ENCODE data around the gene TUBG1.

DNA sequence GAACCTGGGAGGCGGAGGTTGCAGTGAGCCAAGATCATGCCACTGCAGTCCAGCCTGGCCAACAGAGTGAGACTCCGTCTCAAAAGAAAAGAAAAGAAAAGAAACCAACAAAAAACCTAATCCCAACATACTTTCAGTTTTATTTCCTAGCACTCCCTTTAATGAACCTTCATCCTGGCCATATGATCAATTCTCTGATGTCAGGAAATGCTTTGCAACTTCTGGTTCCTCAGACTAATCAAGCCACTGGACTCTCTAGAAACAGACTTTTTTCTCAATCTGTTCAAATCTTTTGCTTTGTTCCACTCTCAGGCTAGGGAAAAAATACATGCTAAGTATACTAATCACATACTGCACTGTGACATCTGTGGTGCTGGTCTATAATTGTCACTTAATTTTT lies 18.6 kb upstream of the TUBG1 start:
- TF ChIP-seq, protein P1, sequence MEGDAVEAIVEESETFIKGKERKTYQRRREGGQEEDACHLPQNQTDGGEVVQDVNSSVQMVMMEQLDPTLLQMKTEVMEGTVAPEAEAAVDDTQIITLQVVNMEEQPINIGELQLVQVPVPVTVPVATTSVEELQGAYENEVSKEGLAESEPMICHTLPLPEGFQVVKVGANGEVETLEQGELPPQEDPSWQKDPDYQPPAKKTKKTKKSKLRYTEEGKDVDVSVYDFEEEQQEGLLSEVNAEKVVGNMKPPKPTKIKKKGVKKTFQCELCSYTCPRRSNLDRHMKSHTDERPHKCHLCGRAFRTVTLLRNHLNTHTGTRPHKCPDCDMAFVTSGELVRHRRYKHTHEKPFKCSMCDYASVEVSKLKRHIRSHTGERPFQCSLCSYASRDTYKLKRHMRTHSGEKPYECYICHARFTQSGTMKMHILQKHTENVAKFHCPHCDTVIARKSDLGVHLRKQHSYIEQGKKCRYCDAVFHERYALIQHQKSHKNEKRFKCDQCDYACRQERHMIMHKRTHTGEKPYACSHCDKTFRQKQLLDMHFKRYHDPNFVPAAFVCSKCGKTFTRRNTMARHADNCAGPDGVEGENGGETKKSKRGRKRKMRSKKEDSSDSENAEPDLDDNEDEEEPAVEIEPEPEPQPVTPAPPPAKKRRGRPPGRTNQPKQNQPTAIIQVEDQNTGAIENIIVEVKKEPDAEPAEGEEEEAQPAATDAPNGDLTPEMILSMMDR (conservative IDR thresholded peaks at IDR 0.05; ENCODE audit: low read depth, low read length), result no peak
- TF ChIP-seq RFX5 (IDR thresholded peaks at IDR 0.05; ENCODE audit: low read depth, low read length), result no peak
- TF ChIP-seq, protein P2, sequence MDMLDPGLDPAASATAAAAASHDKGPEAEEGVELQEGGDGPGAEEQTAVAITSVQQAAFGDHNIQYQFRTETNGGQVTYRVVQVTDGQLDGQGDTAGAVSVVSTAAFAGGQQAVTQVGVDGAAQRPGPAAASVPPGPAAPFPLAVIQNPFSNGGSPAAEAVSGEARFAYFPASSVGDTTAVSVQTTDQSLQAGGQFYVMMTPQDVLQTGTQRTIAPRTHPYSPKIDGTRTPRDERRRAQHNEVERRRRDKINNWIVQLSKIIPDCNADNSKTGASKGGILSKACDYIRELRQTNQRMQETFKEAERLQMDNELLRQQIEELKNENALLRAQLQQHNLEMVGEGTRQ (IDR thresholded peaks at IDR 0.05; ENCODE audit: low read depth, low read length), result no peak
- no peak for TF ChIP-seq POLR2A (IDR thresholded peaks at IDR 0.05; ENCODE audit: low read depth, low read length)
- TF ChIP-seq SMC3 (IDR thresholded peaks at IDR 0.05; ENCODE audit: low read depth, low read length), result no peak
